Upper lobe of left lung (tissue), 6 donors: Measurements from ENCODE around the gene EDARADD. TPM values are rescaled to one million over a fixed set of nuclear protein-coding genes. Genes with fewer than 3 reads are reported as not detected.
"Not testable (repeated sequence)": the region's sequence is repeated elsewhere in the genome, so short reads cannot be mapped to it uniquely, and the experiment has no call there.

Experiments used
- ATAC-seq, 2 donors: fragments of 200-7000 bp; cut with Tn5 transposase; one replicate each; pipeline ENCODE4 v1.9.1; 2022; ENCODE audit warnings: mild to moderate bottlenecking in 2 of 2, moderate library complexity in 2 of 2; ENCODE audit not compliant: low FRiP score in 2 of 2
- DNase-seq, 2 donors: peaks; one replicate each; pipeline ENCODE4 v3.0.0-alpha.2; 2019 to 2020
- H3K27ac ChIP-seq, 4 donors: fragments of 200-600 bp; sonication (generic); one replicate each; pipeline ENCODE4 v1.5.1; 2016 to 2019
- H3K27me3 ChIP-seq, 4 donors: fragments of 200-600 bp; sonication (generic); one replicate each; pipeline ENCODE4 v1.5.1; 2017 to 2019
- H3K36me3 ChIP-seq, 4 donors: fragments of 200-600 bp; sonication (generic); one replicate each; pipeline ENCODE4 v1.5.1; 2016 to 2019
- H3K4me1 ChIP-seq, 4 donors: fragments of 200-600 bp; sonication (generic); one replicate each; pipeline ENCODE4 v1.5.1; 2018 to 2019
- H3K4me3 ChIP-seq, 4 donors: fragments of 200-600 bp; sonication (generic); one replicate each; pipeline ENCODE4 v1.5.1; 2017 to 2019; ENCODE audit warnings: mild to moderate bottlenecking in 2 of 4, moderate library complexity in 1 of 4
- H3K9me3 ChIP-seq, 4 donors: fragments of 200-600 bp; sonication (generic); one replicate each; pipeline ENCODE4 v1.5.1; 2018 to 2019
- CTCF ChIP-seq, 6 experiments: fragments of 450-650 bp in 4 of 6; fragments of 200-600 bp in 2 of 6; sonication (generic) in 2 of 6; IDR thresholded peaks; one replicate each; pipeline ENCODE4 v1.5.1; 2016 to 2019; ENCODE audit warnings: antibody characterized with exemption in 6 of 6
- EP300 ChIP-seq, 4 donors: sonication (generic); formaldehyde crosslinking; IDR thresholded peaks; one replicate each; pipeline ENCODE4 v1.5.1; 2017; ENCODE audit warnings: antibody characterized with exemption in 4 of 4, control low read depth in 2 of 4
- POLR2A ChIP-seq, 4 donors: fragments of 450-650 bp; IDR thresholded peaks; one replicate each; pipeline ENCODE4 v1.5.1; 2016 to 2017; ENCODE audit warnings: antibody characterized with exemption in 4 of 4, mild to moderate bottlenecking in 2 of 4
- POLR2AphosphoS5 ChIP-seq, 2 donors: sonication (generic); formaldehyde crosslinking; IDR thresholded peaks; one replicate each; pipeline ENCODE4 v1.5.1; 2017; ENCODE audit warnings: antibody characterized with exemption in 2 of 2
- WGBS, 2 donors: methylation state at CpG; one replicate each; pipeline ENCODE4 v1.1.5; 2017 to 2018; 5-methylcytosine and 5-hydroxymethylcytosine counted together
- total RNA-seq, 6 donors: library from RNA; depleted of rRNA in 4 of 6; stranded (reverse); fragments of >200 nt in 4 of 6; gene quantifications; one replicate each; pipeline versions ENCODE4 v1.1.0 to v1.2.1, GENCODE V29; 2016 to 2021
- donor health status: DM: no; HTN: no; CAD: no; lungs with moderate emphysema.
- donor health status: DM: no; HTN: yes; CAD: no; lungs with severe emphysema.

Gene EDARADD
- total RNA-seq, 6 donors from 2014 or later = 0.11 to 2.6 (median 0.57) TPM; not detected in 1

- Histone ChIP-seq H3K27me3 (no peaks in the 10 kb centered on the region), H3K4me3 (no peak overlapping the region), H3K4me1 (peaks cover 2 to 5% (median 5%) of the 10 kb centered on the region in 4 donors), H3K27ac (no peak overlapping the region), H3K36me3 (no peaks in the 10 kb centered on the region), H3K9me3 (no peaks in the 10 kb centered on the region)
- TF ChIP-seq EP300 (IDR thresholded peaks at IDR 0.05) (no peak), POLR2A (IDR thresholded peaks at IDR 0.05) (no peak), CTCF (IDR thresholded peaks at IDR 0.05) (no peak), POLR2AphosphoS5 (IDR thresholded peaks at IDR 0.05) (no peak)
- no peak for ATAC-seq
- WGBS, 2 donors = 70 to 74% methylated on average over 5 to 6 of the region's 6 CpGs
- no peak for DNase-seq
Measured at GRCh38 chr1:236497908-236498307, 103.8 kb downstream of the EDARADD start.

- WGBS, 2 donors = 90 to 91% methylated on average over 6 of the region's 6 CpGs
- DNase-seq (no peak), ATAC-seq (no peak)
- H3K27ac ChIP-seq = no peak overlapping the region
- TF ChIP-seq EP300 (IDR thresholded peaks at IDR 0.05) (no peak), POLR2A (IDR thresholded peaks at IDR 0.05) (no peak), POLR2AphosphoS5 (IDR thresholded peaks at IDR 0.05) (no peak), CTCF (IDR thresholded peaks at IDR 0.05) (no peak)
- no peaks in the 10 kb centered on the region for H3K9me3 ChIP-seq
- peaks cover 8 to 11% (median 9%) of the 10 kb centered on the region in 4 donors for H3K4me1 ChIP-seq
- no peak overlapping the region for H3K4me3 ChIP-seq
- no peaks in the 10 kb centered on the region for H3K27me3 ChIP-seq
- H3K36me3 ChIP-seq = no peaks in the 10 kb centered on the region
Measured at GRCh38 chr1:236501093-236501492, 107.0 kb downstream of the EDARADD start.

- 29 to 35% methylated on average over 2 of the region's 2 CpGs for WGBS, 2 donors
- peak overlapping the region in 1 of 4 donors; percentile 40 for H3K4me3 ChIP-seq
- peaks cover 8 to 11% (median 9%) of the 10 kb centered on the region in 4 donors for H3K4me1 ChIP-seq
- H3K27me3 ChIP-seq = no peaks in the 10 kb centered on the region
- peak overlapping the region in 1 of 4 donors; percentile 42 for H3K27ac ChIP-seq
- no peak for TF ChIP-seq CTCF (IDR thresholded peaks at IDR 0.05)
- no peak for TF ChIP-seq POLR2AphosphoS5 (IDR thresholded peaks at IDR 0.05)
- no peak for TF ChIP-seq POLR2A (IDR thresholded peaks at IDR 0.05)
- no peak for TF ChIP-seq EP300 (IDR thresholded peaks at IDR 0.05)
- DNase-seq (no peak), ATAC-seq (no peak)
- H3K9me3 ChIP-seq = no peaks in the 10 kb centered on the region
- no peaks in the 10 kb centered on the region for H3K36me3 ChIP-seq
Measured at GRCh38 chr1:236502579-236502971, 108.5 kb downstream of the EDARADD start.

- Histone ChIP-seq H3K4me3 (peak overlapping the region in 3 of 4 donors; percentile 21 to 40 (median 34)), H3K9me3 (no peaks in the 10 kb centered on the region), H3K27ac (peak overlapping the region in 3 of 4 donors; percentile 42 to 60 (median 54)), H3K27me3 (no peaks in the 10 kb centered on the region), H3K4me1 (peaks cover 8 to 11% (median 9%) of the 10 kb centered on the region in 4 donors), H3K36me3 (no peaks in the 10 kb centered on the region)
- TF ChIP-seq CTCF (IDR thresholded peaks at IDR 0.05) = no peak
- DNase-seq = peak in 1 of 2 donors; percentile 67
- peak; percentile 67 to 81 for ATAC-seq
- WGBS, 2 donors = 19 to 22% methylated on average over 15 of the region's 15 CpGs
Measured at GRCh38 chr1:236502972-236503639, 109.0 kb downstream of the EDARADD start.

- not testable (repeated sequence) for ATAC-seq
Measured at GRCh38 chr1:236504338-236504737, 110.3 kb downstream of the EDARADD start.

More at GRCh38 chr1:236504338-236504737, 110.3 kb downstream of the EDARADD start:
- H3K9me3 ChIP-seq, H3K27me3 ChIP-seq, H3K36me3 ChIP-seq, H3K4me3 ChIP-seq, H3K27ac ChIP-seq, DNase-seq: not testable (repeated sequence)
- peaks cover 8 to 11% (median 9%) of the 10 kb centered on the region in 4 donors for H3K4me1 ChIP-seq
- 85 to 90% methylated on average over 3 of the region's 3 CpGs for WGBS, 2 donors
